Type B pancreatic cell (in vitro differentiated cells): ENCODE data around the gene RASA2. TPM values are rescaled to one million over a fixed set of nuclear protein-coding genes. Genes with fewer than 3 reads are reported as not detected.
"Not testable (repeated sequence)": the region's sequence is repeated elsewhere in the genome, so short reads cannot be mapped to it uniquely, and the experiment has no call there.

ENCODE experiments used
- DNase-seq: peaks from one replicate; pipeline ENCODE4 v3.0.0; 2021; ENCODE audit warnings: mixed read lengths; ENCODE audit not compliant: unreplicated experiment; ENCODE audit errors: extremely low spot score
- H3K27ac Mint-ChIP-seq: 2 replicates; pipeline ENCODE4 v1.8.0; 2021; ENCODE audit warnings: mild to moderate bottlenecking, mixed read lengths
- H3K27me3 Mint-ChIP-seq: 2 replicates; pipeline ENCODE4 v1.8.0; 2021; ENCODE audit warnings: mixed read lengths
- H3K36me3 Mint-ChIP-seq: 2 replicates; pipeline ENCODE4 v1.8.0; 2021; ENCODE audit warnings: mixed read lengths
- H3K4me1 Mint-ChIP-seq: one replicate; pipeline ENCODE4 v1.8.0; 2021; ENCODE audit warnings: mixed read lengths; ENCODE audit not compliant: unreplicated experiment
- H3K4me3 Mint-ChIP-seq: 2 replicates; pipeline ENCODE4 v1.8.0; 2021; ENCODE audit warnings: mild to moderate bottlenecking, mixed read lengths
- H3K9me3 Mint-ChIP-seq: 2 replicates; pipeline ENCODE4 v1.8.0; 2021; ENCODE audit warnings: mixed read lengths
- total RNA-seq: library from RNA; stranded (reverse); gene quantifications from 2 replicates; pipeline ENCODE4 v1.2.1, GENCODE V29; 2021; ENCODE audit warnings: low replicate concordance
- TF ChIP-seq, protein P1 (sequence below): fragments of 200-600 bp; sonication (generic); conservative IDR thresholded peaks from 2 replicates; pipeline ENCODE4 v1.5.0; 2021; ENCODE audit warnings: antibody characterized with exemption, mild to moderate bottlenecking

Gene RASA2
- total RNA-seq, 1 donor from 2014 or later = 20.3 TPM

- H3K27ac Mint-ChIP-seq = no peak overlapping the region
- DNase-seq = no peak
- no peaks in the 10 kb centered on the region for H3K9me3 Mint-ChIP-seq
- peaks cover 3% of the 10 kb centered on the region for H3K4me1 Mint-ChIP-seq
- no peaks in the 10 kb centered on the region for H3K27me3 Mint-ChIP-seq
- TF ChIP-seq, protein P1, sequence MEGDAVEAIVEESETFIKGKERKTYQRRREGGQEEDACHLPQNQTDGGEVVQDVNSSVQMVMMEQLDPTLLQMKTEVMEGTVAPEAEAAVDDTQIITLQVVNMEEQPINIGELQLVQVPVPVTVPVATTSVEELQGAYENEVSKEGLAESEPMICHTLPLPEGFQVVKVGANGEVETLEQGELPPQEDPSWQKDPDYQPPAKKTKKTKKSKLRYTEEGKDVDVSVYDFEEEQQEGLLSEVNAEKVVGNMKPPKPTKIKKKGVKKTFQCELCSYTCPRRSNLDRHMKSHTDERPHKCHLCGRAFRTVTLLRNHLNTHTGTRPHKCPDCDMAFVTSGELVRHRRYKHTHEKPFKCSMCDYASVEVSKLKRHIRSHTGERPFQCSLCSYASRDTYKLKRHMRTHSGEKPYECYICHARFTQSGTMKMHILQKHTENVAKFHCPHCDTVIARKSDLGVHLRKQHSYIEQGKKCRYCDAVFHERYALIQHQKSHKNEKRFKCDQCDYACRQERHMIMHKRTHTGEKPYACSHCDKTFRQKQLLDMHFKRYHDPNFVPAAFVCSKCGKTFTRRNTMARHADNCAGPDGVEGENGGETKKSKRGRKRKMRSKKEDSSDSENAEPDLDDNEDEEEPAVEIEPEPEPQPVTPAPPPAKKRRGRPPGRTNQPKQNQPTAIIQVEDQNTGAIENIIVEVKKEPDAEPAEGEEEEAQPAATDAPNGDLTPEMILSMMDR = no peak
- H3K4me3 Mint-ChIP-seq = no peak overlapping the region
- peaks cover 7% of the 10 kb centered on the region for H3K36me3 Mint-ChIP-seq
These were observed 132.6 kb downstream of the RASA2 start for GRCh38 chr3:141619450-141619849.

DNA sequence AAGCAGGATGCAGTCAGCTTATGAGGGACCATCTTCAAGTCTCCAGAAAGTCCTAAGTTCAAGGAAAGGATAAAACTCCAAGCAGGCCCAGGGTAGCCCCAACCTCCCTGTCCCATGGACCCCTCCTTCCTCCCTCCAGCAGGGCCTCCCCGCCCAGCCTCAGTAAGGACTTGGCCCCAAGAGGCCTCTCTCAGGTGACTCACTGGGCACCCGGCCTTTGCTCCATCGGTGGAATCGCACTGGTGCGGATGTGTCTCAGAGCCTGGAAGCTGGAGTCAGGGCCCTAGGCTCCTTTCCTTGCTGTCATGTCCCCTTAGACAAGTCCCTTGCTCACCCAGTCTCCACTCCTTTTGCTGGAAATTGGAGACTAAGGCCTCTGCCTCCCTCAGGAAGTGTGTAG lies 136.9 kb downstream of the RASA2 start:
- TF ChIP-seq, protein P1 = no peak
- no peak for DNase-seq
- H3K4me3 Mint-ChIP-seq = no peak overlapping the region

GRCh38 chr3:141625506-141625905 lies 138.7 kb downstream of the RASA2 start:
- Mint-ChIP-seq H3K4me1 (no peaks in the 10 kb centered on the region), H3K9me3 (peaks cover 14% of the 10 kb centered on the region), H3K4me3 (no peak overlapping the region)

More for the DNA sequence above, 136.9 kb downstream of the RASA2 start:
- Mint-ChIP-seq H3K9me3 (peaks cover 1% of the 10 kb centered on the region), H3K36me3 (peaks cover 2% of the 10 kb centered on the region), H3K27ac (no peak overlapping the region), H3K4me1 (peaks cover 3% of the 10 kb centered on the region), H3K27me3 (no peaks in the 10 kb centered on the region)

GRCh38 chr3:141628334-141628733 lies 141.5 kb downstream of the RASA2 start:
- not testable (repeated sequence) for H3K4me1 Mint-ChIP-seq, H3K27me3 Mint-ChIP-seq, DNase-seq, H3K36me3 Mint-ChIP-seq, H3K27ac Mint-ChIP-seq, H3K4me3 Mint-ChIP-seq
- H3K9me3 Mint-ChIP-seq = peaks cover 14% of the 10 kb centered on the region

More at GRCh38 chr3:141625506-141625905, 138.7 kb downstream of the RASA2 start:
- TF ChIP-seq, protein P1 = no peak
- Mint-ChIP-seq H3K36me3 (peaks cover 5% of the 10 kb centered on the region), H3K27ac (no peak overlapping the region), H3K27me3 (no peaks in the 10 kb centered on the region)
- no peak for DNase-seq

DNA sequence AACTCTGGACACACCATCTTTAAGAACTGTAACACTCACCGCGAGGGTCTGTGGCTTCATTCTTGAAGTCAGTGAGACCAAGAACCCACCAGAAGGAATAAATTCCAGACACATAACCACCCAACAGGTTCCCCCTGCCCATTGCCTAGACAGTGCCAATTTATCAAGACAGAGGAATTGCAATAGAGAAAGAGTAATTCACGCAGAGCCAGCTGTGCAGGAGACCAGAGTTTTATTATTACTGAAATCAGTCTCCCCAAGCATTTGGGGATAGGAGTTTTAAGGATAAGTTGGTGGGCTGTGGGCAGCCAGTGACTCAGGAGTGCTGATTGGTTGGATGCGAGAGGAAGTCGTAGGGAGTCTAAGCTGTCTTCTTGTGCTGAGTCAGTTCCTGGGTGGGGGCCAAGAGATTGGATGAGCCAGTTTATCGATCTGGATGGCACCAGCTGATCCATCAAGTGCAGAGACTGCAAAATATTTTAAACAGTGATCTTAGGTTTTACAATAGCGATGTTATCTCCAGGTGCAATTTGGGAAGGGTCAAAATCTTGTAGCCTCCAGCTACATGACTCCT lies 142.1 kb downstream of the RASA2 start:
- H3K4me1 Mint-ChIP-seq, DNase-seq, H3K27me3 Mint-ChIP-seq, H3K27ac Mint-ChIP-seq, H3K36me3 Mint-ChIP-seq, H3K4me3 Mint-ChIP-seq: not testable (repeated sequence)
- H3K9me3 Mint-ChIP-seq = peaks cover 14% of the 10 kb centered on the region

- no peak for DNase-seq
- H3K36me3 Mint-ChIP-seq = peaks cover 5% of the 10 kb centered on the region
- H3K27ac Mint-ChIP-seq = peak overlapping the region; percentile 45
- no peaks in the 10 kb centered on the region for H3K4me1 Mint-ChIP-seq
- no peaks in the 10 kb centered on the region for H3K27me3 Mint-ChIP-seq
- H3K9me3 Mint-ChIP-seq = peaks cover 14% of the 10 kb centered on the region
- TF ChIP-seq, protein P1 = no peak
- no peak overlapping the region for H3K4me3 Mint-ChIP-seq
These were observed 143.1 kb downstream of the RASA2 start for GRCh38 chr3:141629976-141630375.
